OCI-LY3 (cell line): ENCODE data around the gene RNF123.

Experiments
- EZH2phosphoT487 ChIP-seq: fragments of 200-600 bp; shearing (Covaris generic); IDR thresholded peaks from 2 replicates; pipeline ENCODE4 v1.6.1; 2018; ENCODE audit warnings: antibody characterized with exemption, mixed run types, low read depth
- TF ChIP-seq, protein P1 (sequence below): fragments of 200-600, 300-600 bp; sonication (generic); IDR thresholded peaks from 2 replicates; pipeline ENCODE4 v1.5.1; 2014; ENCODE audit warnings: antibody characterized with exemption, low read length, low read depth

DNA sequence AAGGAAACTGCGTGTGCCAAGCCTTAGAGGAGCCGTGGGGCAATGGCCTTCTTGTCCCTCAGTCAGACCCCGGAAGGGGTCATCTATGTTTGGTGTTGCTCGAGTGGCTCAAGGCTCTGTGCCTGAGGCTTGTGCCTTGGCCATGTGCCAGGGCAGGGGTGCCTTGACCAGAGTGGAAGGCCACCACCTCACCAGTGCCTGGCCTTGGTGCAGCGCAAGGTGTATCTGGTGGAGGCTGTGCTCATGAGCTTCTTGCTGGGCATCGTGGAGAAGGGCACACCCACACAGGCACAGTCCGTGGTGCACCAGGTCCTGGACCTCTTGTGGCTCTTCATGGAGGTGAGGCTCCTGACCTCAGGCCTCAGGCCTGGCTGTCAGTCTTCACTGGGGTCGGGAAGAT is 10.7 kb downstream of the RNF123 start:
- TF ChIP-seq, protein P1, sequence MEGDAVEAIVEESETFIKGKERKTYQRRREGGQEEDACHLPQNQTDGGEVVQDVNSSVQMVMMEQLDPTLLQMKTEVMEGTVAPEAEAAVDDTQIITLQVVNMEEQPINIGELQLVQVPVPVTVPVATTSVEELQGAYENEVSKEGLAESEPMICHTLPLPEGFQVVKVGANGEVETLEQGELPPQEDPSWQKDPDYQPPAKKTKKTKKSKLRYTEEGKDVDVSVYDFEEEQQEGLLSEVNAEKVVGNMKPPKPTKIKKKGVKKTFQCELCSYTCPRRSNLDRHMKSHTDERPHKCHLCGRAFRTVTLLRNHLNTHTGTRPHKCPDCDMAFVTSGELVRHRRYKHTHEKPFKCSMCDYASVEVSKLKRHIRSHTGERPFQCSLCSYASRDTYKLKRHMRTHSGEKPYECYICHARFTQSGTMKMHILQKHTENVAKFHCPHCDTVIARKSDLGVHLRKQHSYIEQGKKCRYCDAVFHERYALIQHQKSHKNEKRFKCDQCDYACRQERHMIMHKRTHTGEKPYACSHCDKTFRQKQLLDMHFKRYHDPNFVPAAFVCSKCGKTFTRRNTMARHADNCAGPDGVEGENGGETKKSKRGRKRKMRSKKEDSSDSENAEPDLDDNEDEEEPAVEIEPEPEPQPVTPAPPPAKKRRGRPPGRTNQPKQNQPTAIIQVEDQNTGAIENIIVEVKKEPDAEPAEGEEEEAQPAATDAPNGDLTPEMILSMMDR = no peak
- TF ChIP-seq EZH2phosphoT487 = no peak
